Calu3 (cell line): Measurements from ENCODE around the gene ERICH3. TPM values are rescaled to one million over a fixed set of nuclear protein-coding genes. Genes with fewer than 3 reads are reported as not detected.

Source experiments
- BruUV-seq: library from RNA; stranded (reverse); fragments of 400-500 nt; replicated peaks from 2 replicates; lab custom pipeline; 2021; lab: Mats Ljungman, UMichigan
- CTCF ChIA-PET: fragments of 300-600 bp; sonication (Branson Sonifier 250); formaldehyde crosslinking; loops from one replicate; lab custom pipeline; 2022; ENCODE audit warnings: antibody characterized with exemption; lab: Charles Lee
- DNase-seq: peaks from one replicate; pipeline ENCODE4 v3.0.0; 2022
- H3K27ac Mint-ChIP-seq: one replicate; pipeline ENCODE4 v1.8.0; 2022; ENCODE audit warnings: mixed read lengths; ENCODE audit not compliant: unreplicated experiment
- H3K27me3 Mint-ChIP-seq: one replicate; pipeline ENCODE4 v1.8.0; 2022; ENCODE audit warnings: mixed read lengths; ENCODE audit not compliant: unreplicated experiment
- H3K36me3 Mint-ChIP-seq: one replicate; pipeline ENCODE4 v1.8.0; 2022; ENCODE audit warnings: mild to moderate bottlenecking, moderate library complexity, mixed read lengths; ENCODE audit not compliant: insufficient read depth, unreplicated experiment
- H3K4me1 Mint-ChIP-seq: one replicate; pipeline ENCODE4 v1.8.0; 2022; ENCODE audit warnings: mild to moderate bottlenecking, low read depth, mixed read lengths; ENCODE audit not compliant: unreplicated experiment
- H3K4me3 Mint-ChIP-seq: one replicate; pipeline ENCODE4 v1.8.0; 2022; ENCODE audit warnings: mild to moderate bottlenecking, low read depth, moderate library complexity, mixed read lengths; ENCODE audit not compliant: unreplicated experiment
- H3K9me3 Mint-ChIP-seq: one replicate; pipeline ENCODE4 v1.8.0; 2022; ENCODE audit warnings: low read depth, mixed read lengths; ENCODE audit not compliant: unreplicated experiment
- CTCF ChIP-seq: fragments of 200-600 bp; IDR thresholded peaks from one replicate; pipeline ENCODE4 v1.8.0; 2022; ENCODE audit warnings: antibody characterized with exemption; ENCODE audit not compliant: unreplicated experiment
- intact Hi-C: fragments of 100-400 bp; cut with micrococcal nuclease; formaldehyde crosslinking; loops from one replicate; pipeline ENCODE4 v1.10.0; 2022; ENCODE audit not compliant: unreplicated experiment
- total RNA-seq: library from RNA; stranded (reverse); gene quantifications from 2 replicates; pipeline ENCODE4 v1.2.3, GENCODE V29; 2022

Gene ERICH3
- total RNA-seq, 1 experiment from 2014 or later = 0.35 TPM

- TF ChIP-seq CTCF = no peak
- no TSS peak for BruUV-seq
- intact Hi-C loops = no loop called here
- Mint-ChIP-seq H3K4me3 (no peak overlapping the region), H3K36me3 (peaks cover 5% of the 10 kb centered on the region), H3K9me3 (no peaks in the 10 kb centered on the region), H3K4me1 (peaks cover 20% of the 10 kb centered on the region), H3K27me3 (no peaks in the 10 kb centered on the region), H3K27ac (no peak overlapping the region)
- no peak for DNase-seq
- CTCF ChIA-PET = interaction anchor here (0.5 kb wide), 1 partner anchor 8 kb away, joined by 5 read pairs; no protein-coding TSS in a partner anchor
Measured at GRCh38 chr1:74654708-74655107, 18.9 kb downstream of the ERICH3 start.

- Mint-ChIP-seq H3K27ac (peak overlapping the region; percentile 92), H3K36me3 (peaks cover 5% of the 10 kb centered on the region), H3K4me1 (peaks cover 20% of the 10 kb centered on the region), H3K4me3 (peak overlapping the region; percentile 17), H3K9me3 (no peaks in the 10 kb centered on the region), H3K27me3 (no peaks in the 10 kb centered on the region)
- no TSS peak for BruUV-seq
- DNase-seq = peak; percentile 76
- CTCF ChIA-PET = interaction anchor here (0.6 to 1.5 kb wide), 4 partner anchors 37 to 184 kb away, joined by 3 to 4 read pairs (median 4); no protein-coding TSS in a partner anchor
- intact Hi-C loops = loop anchor here (2.0 kb wide), 1 partner anchor 80 kb away; the partner anchor contains the start of genes CRYZ and TYW3
- TF ChIP-seq CTCF = no peak
Measured at GRCh38 chr1:74652711-74653139, 20.9 kb downstream of the ERICH3 start.

- CTCF ChIA-PET = interaction anchor here (0.6 kb wide), 1 partner anchor 1122 kb away, joined by 3 read pairs; no protein-coding TSS in a partner anchor
- no peak for TF ChIP-seq CTCF
- Mint-ChIP-seq H3K36me3 (peaks cover 5% of the 10 kb centered on the region), H3K27ac (no peak overlapping the region), H3K4me3 (no peak overlapping the region), H3K27me3 (no peaks in the 10 kb centered on the region), H3K4me1 (peaks cover 20% of the 10 kb centered on the region), H3K9me3 (no peaks in the 10 kb centered on the region)
- intact Hi-C loops = no loop called here
- DNase-seq = no peak
- BruUV-seq = no TSS peak
Measured at GRCh38 chr1:74650561-74650960, 23.0 kb downstream of the ERICH3 start.

- BruUV-seq = no TSS peak
- no peak overlapping the region for H3K27ac Mint-ChIP-seq
- H3K36me3 Mint-ChIP-seq = no peaks in the 10 kb centered on the region
- intact Hi-C loops = no loop called here
- no peak overlapping the region for H3K4me3 Mint-ChIP-seq
- no peaks in the 10 kb centered on the region for H3K4me1 Mint-ChIP-seq
- TF ChIP-seq CTCF = no peak
- no peaks in the 10 kb centered on the region for H3K9me3 Mint-ChIP-seq
- no peaks in the 10 kb centered on the region for H3K27me3 Mint-ChIP-seq
- CTCF ChIA-PET = no interaction called here
- no peak for DNase-seq
Measured at GRCh38 chr1:74641876-74642275, 31.7 kb downstream of the ERICH3 start.
